DND-41 (cell line): ENCODE measurements around the gene TIMM10B.

Source experiments
- CTCF ChIP-seq: IDR thresholded peaks from 2 replicates; pipeline ENCODE4 v1.5.1; 2012; ENCODE audit warnings: borderline replicate concordance, low read length, moderate library complexity, mild to moderate bottlenecking; ENCODE audit not compliant: poor library complexity, severe bottlenecking; ENCODE audit errors: extremely low read depth
- EZH2 ChIP-seq: IDR thresholded peaks from 3 replicates; pipeline ENCODE4 v1.6.1; 2012; ENCODE audit warnings: borderline replicate concordance, low read depth, mild to moderate bottlenecking, moderate library complexity, low read length, inconsistent platforms; ENCODE audit not compliant: severe bottlenecking

- TF ChIP-seq EZH2 (no peak), CTCF (no peak)
Observed at GRCh38 chr11:6431861-6432260, 49.4 kb upstream of the TIMM10B start.
